Measurements from ENCODE around the gene VPS51.
"Not testable (repeated sequence)": the region's sequence is repeated elsewhere in the genome, so short reads cannot be mapped to it uniquely, and the experiment has no call there.

Gene VPS51

GRCh38 chr11:65108469-65109123, 12.6 kb downstream of the VPS51 start:
- DNase-seq = no peak

- no peak for DNase-seq
These were observed 13.5 kb downstream of the VPS51 start for GRCh38 chr11:65109231-65110198.

- peak; percentile 87 to 88 for DNase-seq
These were observed 14.4 kb downstream of the VPS51 start for GRCh38 chr11:65110354-65110861.

- DNase-seq = no peak
These were observed 15.2 kb downstream of the VPS51 start for GRCh38 chr11:65111159-65111743.

GRCh38 chr11:65111744-65112545, 15.9 kb downstream of the VPS51 start, which contains the start of gene TM7SF2:
Gene TM7SF2, plus strand, starts transcription at chr11:65111872. Its CDS starts 144 bp downstream, at chr11:65112016.
- peak; percentile 88 to 97 for DNase-seq

GRCh38 chr11:65112546-65113360, 16.7 kb downstream of the VPS51 start:
- peak in 1 of 2 experiments; percentile 71 for DNase-seq

- DNase-seq = peak in 1 of 2 experiments; percentile 64
These were observed 17.3 kb downstream of the VPS51 start for GRCh38 chr11:65113361-65113756.

GRCh38 chr11:65113839-65114238, 17.8 kb downstream of the VPS51 start:
- peak in 1 of 2 experiments; percentile 26 for DNase-seq

- no peak for DNase-seq
These were observed 18.6 kb downstream of the VPS51 start for GRCh38 chr11:65114538-65115171.

GRCh38 chr11:65115361-65116082, 19.5 kb downstream of the VPS51 start:
- no peak for DNase-seq

- peak in 1 of 2 experiments; percentile 49 for DNase-seq
These were observed 20.6 kb downstream of the VPS51 start for GRCh38 chr11:65116370-65117205.

- DNase-seq = peak; percentile 98 to 100
These were observed 21.4 kb downstream of the VPS51 start, which contains the start of gene ZNHIT2 for GRCh38 chr11:65117206-65118096. Gene ZNHIT2, minus strand, starts transcription at chr11:65117701. Its CDS starts 48 bp downstream, at chr11:65117653.

GRCh38 chr11:65118097-65118837, 22.3 kb downstream of the VPS51 start:
- DNase-seq = no peak

- not testable (repeated sequence) for DNase-seq
These were observed 23.1 kb downstream of the VPS51 start for GRCh38 chr11:65118891-65119669.

- DNase-seq = no peak
These were observed 23.6 kb downstream of the VPS51 start for GRCh38 chr11:65119670-65119995.

- DNase-seq = no peak
These were observed 24.8 kb downstream of the VPS51 start for GRCh38 chr11:65120831-65121230.
